ENCODE data around the gene TNC.
A peak's percentile ranks its signal among the peaks of the same experiment; 100 is the strongest.

Gene TNC

DNA sequence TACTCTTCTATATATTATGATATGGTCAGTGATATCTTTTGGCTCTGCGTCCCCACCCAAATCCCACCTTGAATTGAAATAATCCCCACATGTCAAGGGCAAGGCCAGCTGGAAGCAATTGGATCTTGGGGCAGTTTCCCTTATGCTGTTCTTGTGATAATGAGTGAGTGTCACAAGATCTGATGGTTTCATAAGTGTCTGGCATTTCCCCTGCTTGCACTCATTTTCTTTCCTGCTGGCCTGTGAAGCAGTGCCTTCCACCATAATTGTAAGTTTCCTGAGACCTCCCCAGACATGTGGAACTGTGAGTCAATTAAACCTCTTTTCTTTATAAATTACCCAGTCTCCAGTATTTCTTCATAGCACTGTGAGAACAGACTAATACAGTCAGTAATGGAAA, 45.0 kb upstream of the TNC start:
- no peak overlapping the region for H3K4me2 ChIP-seq (ENCODE audit: low read length)
- no peaks in the 10 kb centered on the region for H3K27me3 ChIP-seq (ENCODE audit: insufficient read depth, low read length)
- H2BK120ac ChIP-seq (ENCODE audit: insufficient read depth, low read length, poor library complexity) = no peak overlapping the region
- H3K4me3 ChIP-seq (ENCODE audit: low read depth, low read length) = no peak overlapping the region
- no peaks in the 10 kb centered on the region for H3K9me3 ChIP-seq (ENCODE audit: insufficient read depth, low read depth, low read length)
- no peak overlapping the region for H3K14ac ChIP-seq (ENCODE audit: low read length)
- no peak overlapping the region for H2BK5ac ChIP-seq (ENCODE audit: low read depth, low read length, poor library complexity)
- H3K36me3 ChIP-seq (ENCODE audit: control insufficient read depth in 1 of 2, insufficient read depth in 2 of 2, low read length in 2 of 2) = no peaks in the 10 kb centered on the region
- peaks cover 3 to 8% of the 10 kb centered on the region in 2 experiments for H3K4me1 ChIP-seq (ENCODE audit: control insufficient read depth in 1 of 2, insufficient read depth in 2 of 2, low read length in 2 of 2)
- H2AFZ ChIP-seq (ENCODE audit: insufficient read depth, low read length, poor library complexity) = no peak overlapping the region
- H3K9ac ChIP-seq (ENCODE audit: low read length) = no peak overlapping the region
- no CpG with 5 or more reads among the region's 1 CpG for WGBS (ENCODE audit: extremely low coverage, insufficient coverage, insufficient read length)
- H2AK5ac ChIP-seq (ENCODE audit: low read length) = no peak overlapping the region
- H4K12ac ChIP-seq (ENCODE audit: low read depth, low read length) = no peak overlapping the region
- H4K8ac ChIP-seq (ENCODE audit: low read depth, low read length) = no peak overlapping the region
- no peak overlapping the region for H2BK12ac ChIP-seq (ENCODE audit: low read length)
- no peak overlapping the region for H3K4ac ChIP-seq (ENCODE audit: low read depth, low read length)
- H3K23ac ChIP-seq (ENCODE audit: low read length) = no peak overlapping the region
- no peak overlapping the region for H3K27ac ChIP-seq (ENCODE audit: low read depth, low read length)
- no peak for DNase-seq
- H3K79me2 ChIP-seq (ENCODE audit: control insufficient read depth, insufficient read depth, low read length, poor library complexity) = no peaks in the 10 kb centered on the region
- H4K91ac ChIP-seq (ENCODE audit: low read depth, low read length) = no peak overlapping the region
- H3K79me1 ChIP-seq (ENCODE audit: low read length) = peaks cover 1% of the 10 kb centered on the region
- no peak overlapping the region for H3K18ac ChIP-seq (ENCODE audit: low read length)

DNA sequence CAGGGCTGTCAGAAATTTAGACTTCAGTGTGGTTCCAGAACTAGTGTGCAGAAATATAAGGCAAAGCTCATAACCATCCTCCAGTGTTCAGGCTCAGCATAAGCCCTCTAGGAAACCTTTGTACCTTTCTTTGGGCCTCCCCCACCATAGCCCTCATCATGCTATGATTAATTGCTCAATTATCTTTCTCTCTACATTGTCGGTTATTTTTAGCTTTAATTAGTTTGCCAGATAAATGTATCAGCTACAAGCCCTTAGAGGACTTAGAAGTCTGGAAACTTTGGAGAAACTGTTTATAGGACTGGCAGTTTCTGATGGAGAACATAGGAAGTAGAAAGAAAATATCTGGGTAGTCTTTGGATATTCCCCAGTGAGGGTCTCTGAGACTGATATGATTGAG, 43.5 kb upstream of the TNC start:
- H3K27me3 ChIP-seq (ENCODE audit: insufficient read depth, low read length) = no peaks in the 10 kb centered on the region
- H3K9ac ChIP-seq (ENCODE audit: low read length) = no peak overlapping the region
- no peak overlapping the region for H2AK5ac ChIP-seq (ENCODE audit: low read length)
- no peak overlapping the region for H3K4ac ChIP-seq (ENCODE audit: low read depth, low read length)
- no peak overlapping the region for H2BK120ac ChIP-seq (ENCODE audit: insufficient read depth, low read length, poor library complexity)
- no peak overlapping the region for H3K14ac ChIP-seq (ENCODE audit: low read length)
- no peak overlapping the region for H3K23ac ChIP-seq (ENCODE audit: low read length)
- no peak overlapping the region for H2BK12ac ChIP-seq (ENCODE audit: low read length)
- DNase-seq = no peak
- H3K27ac ChIP-seq (ENCODE audit: low read depth, low read length) = no peak overlapping the region
- H3K9me3 ChIP-seq (ENCODE audit: insufficient read depth, low read depth, low read length) = no peaks in the 10 kb centered on the region
- no peak overlapping the region for H4K12ac ChIP-seq (ENCODE audit: low read depth, low read length)
- H4K8ac ChIP-seq (ENCODE audit: low read depth, low read length) = no peak overlapping the region
- no peak overlapping the region for H2AFZ ChIP-seq (ENCODE audit: insufficient read depth, low read length, poor library complexity)
- H3K4me3 ChIP-seq (ENCODE audit: low read depth, low read length) = no peak overlapping the region
- H4K91ac ChIP-seq (ENCODE audit: low read depth, low read length) = no peak overlapping the region
- H2BK5ac ChIP-seq (ENCODE audit: low read depth, low read length, poor library complexity) = no peak overlapping the region
- H3K18ac ChIP-seq (ENCODE audit: low read length) = no peak overlapping the region
- H3K4me1 ChIP-seq (ENCODE audit: control insufficient read depth in 1 of 2, insufficient read depth in 2 of 2, low read length in 2 of 2) = peaks cover 8 to 10% of the 10 kb centered on the region in 2 experiments
- H3K36me3 ChIP-seq (ENCODE audit: control insufficient read depth in 1 of 2, insufficient read depth in 2 of 2, low read length in 2 of 2) = no peaks in the 10 kb centered on the region
- H3K79me1 ChIP-seq (ENCODE audit: low read length) = peaks cover 1% of the 10 kb centered on the region
- no CpG with 5 or more reads among the region's 1 CpG for WGBS (ENCODE audit: extremely low coverage, insufficient coverage, insufficient read length)
- H3K79me2 ChIP-seq (ENCODE audit: control insufficient read depth, insufficient read depth, low read length, poor library complexity) = no peaks in the 10 kb centered on the region
- H3K4me2 ChIP-seq (ENCODE audit: low read length) = no peak overlapping the region

DNA sequence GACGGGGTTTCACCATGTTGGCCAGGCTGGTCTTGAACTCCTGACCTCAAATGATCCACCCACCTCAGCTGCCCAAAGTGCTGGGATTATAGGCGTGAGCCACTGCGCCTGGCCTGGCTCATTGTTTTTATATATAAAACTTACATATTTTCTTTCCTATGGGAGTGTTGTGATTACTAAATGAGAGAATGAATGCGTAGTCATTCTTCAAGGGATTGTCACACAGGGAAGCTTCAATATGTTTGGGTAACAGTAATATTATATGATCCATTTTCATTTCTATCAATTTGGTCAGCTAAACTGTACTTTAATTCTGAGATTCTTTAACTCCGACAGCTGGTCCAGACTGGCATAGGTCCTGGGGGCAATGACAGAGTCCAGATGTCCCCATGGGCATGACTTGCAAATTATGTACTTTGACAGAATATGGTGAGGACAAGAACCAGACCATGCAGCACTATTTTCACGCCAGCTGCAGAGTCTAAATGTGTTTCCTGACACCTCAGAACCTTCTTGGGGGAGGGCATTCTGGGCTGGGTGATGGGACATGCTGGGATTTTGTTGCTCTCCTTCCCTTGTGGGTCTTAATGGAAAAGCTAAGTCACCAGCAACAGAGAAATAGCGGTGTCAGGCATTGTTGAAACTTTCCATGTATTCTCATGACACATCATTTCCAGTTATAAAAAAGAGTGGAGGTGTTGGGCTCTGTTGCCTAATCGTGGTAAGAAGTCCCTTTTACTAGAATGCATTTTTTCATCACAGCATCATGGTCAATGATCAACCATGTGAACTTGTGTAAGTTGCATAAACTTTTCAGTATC, 40.9 kb upstream of the TNC start:
- H2BK5ac ChIP-seq (ENCODE audit: low read depth, low read length, poor library complexity) = no peak overlapping the region
- H3K4me3 ChIP-seq (ENCODE audit: low read depth, low read length) = no peak overlapping the region
- peaks cover 5% of the 10 kb centered on the region for H3K79me1 ChIP-seq (ENCODE audit: low read length)
- no CpG with 5 or more reads among the region's 8 CpGs for WGBS (ENCODE audit: extremely low coverage, insufficient coverage, insufficient read length)
- H4K12ac ChIP-seq (ENCODE audit: low read depth, low read length) = no peak overlapping the region
- no peak overlapping the region for H3K4me2 ChIP-seq (ENCODE audit: low read length)
- H3K14ac ChIP-seq (ENCODE audit: low read length) = no peak overlapping the region
- H2AFZ ChIP-seq (ENCODE audit: insufficient read depth, low read length, poor library complexity) = no peak overlapping the region
- no peaks in the 10 kb centered on the region for H3K36me3 ChIP-seq (ENCODE audit: control insufficient read depth in 1 of 2, insufficient read depth in 2 of 2, low read length in 2 of 2)
- peaks cover 8 to 10% of the 10 kb centered on the region in 2 experiments for H3K4me1 ChIP-seq (ENCODE audit: control insufficient read depth in 1 of 2, insufficient read depth in 2 of 2, low read length in 2 of 2)
- no peak overlapping the region for H2BK120ac ChIP-seq (ENCODE audit: insufficient read depth, low read length, poor library complexity)
- H3K79me2 ChIP-seq (ENCODE audit: control insufficient read depth, insufficient read depth, low read length, poor library complexity) = no peaks in the 10 kb centered on the region
- H3K9ac ChIP-seq (ENCODE audit: low read length) = no peak overlapping the region
- H4K91ac ChIP-seq (ENCODE audit: low read depth, low read length) = no peak overlapping the region
- no peak overlapping the region for H3K4ac ChIP-seq (ENCODE audit: low read depth, low read length)
- H4K8ac ChIP-seq (ENCODE audit: low read depth, low read length) = no peak overlapping the region
- no peak for DNase-seq
- no peak overlapping the region for H2BK12ac ChIP-seq (ENCODE audit: low read length)
- no peak overlapping the region for H3K18ac ChIP-seq (ENCODE audit: low read length)
- no peak overlapping the region for H2AK5ac ChIP-seq (ENCODE audit: low read length)
- H3K27ac ChIP-seq (ENCODE audit: low read depth, low read length) = no peak overlapping the region
- H3K23ac ChIP-seq (ENCODE audit: low read length) = no peak overlapping the region
- H3K9me3 ChIP-seq (ENCODE audit: insufficient read depth, low read depth, low read length) = no peaks in the 10 kb centered on the region
- no peaks in the 10 kb centered on the region for H3K27me3 ChIP-seq (ENCODE audit: insufficient read depth, low read length)

DNA sequence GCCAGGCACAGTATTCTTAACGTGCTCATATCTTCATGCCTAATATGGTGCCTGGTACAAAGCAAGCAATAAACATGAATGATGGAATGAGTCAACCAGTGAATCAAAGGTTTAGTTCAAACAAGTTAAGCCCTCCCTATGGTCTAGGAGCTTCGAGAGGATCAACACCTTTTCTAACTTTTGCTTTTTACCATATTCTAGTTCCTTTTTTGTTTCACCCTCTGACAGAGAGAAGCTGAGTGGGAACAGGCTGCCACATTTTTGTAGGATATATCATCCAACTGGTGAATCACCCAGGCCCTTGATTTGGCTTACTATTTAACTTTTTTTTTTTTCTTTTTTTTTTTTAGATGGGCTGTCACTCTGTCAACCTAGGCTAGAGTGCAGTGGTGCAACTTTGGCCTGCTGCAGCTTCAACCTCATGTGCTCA, 39.3 kb upstream of the TNC start:
- Histone ChIP-seq H4K8ac (ENCODE audit: low read depth, low read length) (no peak overlapping the region), H2BK5ac (ENCODE audit: low read depth, low read length, poor library complexity) (peak overlapping the region; percentile 44), H3K9ac (ENCODE audit: low read length) (no peak overlapping the region), H2AFZ (ENCODE audit: insufficient read depth, low read length, poor library complexity) (no peak overlapping the region), H3K14ac (ENCODE audit: low read length) (no peak overlapping the region), H3K4me3 (ENCODE audit: low read depth, low read length) (no peak overlapping the region), H3K79me2 (ENCODE audit: control insufficient read depth, insufficient read depth, low read length, poor library complexity) (no peaks in the 10 kb centered on the region), H2AK5ac (ENCODE audit: low read length) (no peak overlapping the region), H3K36me3 (ENCODE audit: control insufficient read depth in 1 of 2, insufficient read depth in 2 of 2, low read length in 2 of 2) (no peaks in the 10 kb centered on the region), H3K4me1 (ENCODE audit: control insufficient read depth in 1 of 2, insufficient read depth in 2 of 2, low read length in 2 of 2) (peaks cover 8 to 10% of the 10 kb centered on the region in 2 experiments), H3K23ac (ENCODE audit: low read length) (no peak overlapping the region), H3K18ac (ENCODE audit: low read length) (no peak overlapping the region), H3K4me2 (ENCODE audit: low read length) (no peak overlapping the region), H3K4ac (ENCODE audit: low read depth, low read length) (no peak overlapping the region), H2BK120ac (ENCODE audit: insufficient read depth, low read length, poor library complexity) (no peak overlapping the region), H3K27ac (ENCODE audit: low read depth, low read length) (peak overlapping the region; percentile 58), H2BK12ac (ENCODE audit: low read length) (no peak overlapping the region), H3K79me1 (ENCODE audit: low read length) (peaks cover 5% of the 10 kb centered on the region), H4K91ac (ENCODE audit: low read depth, low read length) (peak overlapping the region; percentile 61), H4K12ac (ENCODE audit: low read depth, low read length) (no peak overlapping the region), H3K9me3 (ENCODE audit: insufficient read depth, low read depth, low read length) (no peaks in the 10 kb centered on the region), H3K27me3 (ENCODE audit: insufficient read depth, low read length) (no peaks in the 10 kb centered on the region)
- no CpG with 5 or more reads among the region's 2 CpGs for WGBS (ENCODE audit: extremely low coverage, insufficient coverage, insufficient read length)
- peak in 1 of 2 donors; percentile 42 for DNase-seq

Data from trophoblast cell (in vitro differentiated cells and primary cell).